GM23338 (cell line): ENCODE measurements around the gene FAU. TPM values are rescaled to one million over a fixed set of nuclear protein-coding genes. Genes with fewer than 3 reads are reported as not detected.

Source experiments
- ATAC-seq: fragments of 200-7000 bp; cut with Tn5 transposase; 3 replicates; pipeline ENCODE4 v1.9.1; 2020
- DNase-seq: peaks from one replicate; pipeline ENCODE4 v3.0.0-alpha.2; 2015; ENCODE audit warnings: low spot score
- H2AFZ ChIP-seq: fragments of 200-600 bp; sonication (generic); 2 replicates; pipeline ENCODE4 v1.8.0; 2016; ENCODE audit warnings: antibody characterized with exemption, mild to moderate bottlenecking, moderate library complexity
- H3F3A ChIP-seq: fragments of 200-600 bp; sonication (generic); replicated peaks from 2 replicates; pipeline ENCODE4 v1.8.0; 2017; ENCODE audit warnings: antibody characterized with exemption, mixed run types, low read depth
- H3K27ac ChIP-seq: fragments of 200-600 bp; sonication (generic); 2 replicates; pipeline ENCODE4 v1.6.1; 2016; ENCODE audit warnings: low read depth
- H3K27me3 ChIP-seq: fragments of 200-600 bp; sonication (generic); 2 replicates; pipeline ENCODE4 v1.8.0; 2016; ENCODE audit warnings: mild to moderate bottlenecking, mixed run types, moderate library complexity; ENCODE audit not compliant: insufficient read depth
- H3K36me3 ChIP-seq: fragments of 200-600 bp; sonication (generic); 2 replicates; pipeline ENCODE4 v1.8.0; 2016; ENCODE audit warnings: mild to moderate bottlenecking; ENCODE audit not compliant: insufficient read depth
- H3K4me1 ChIP-seq: fragments of 200-600 bp; sonication (generic); 2 replicates; pipeline ENCODE4 v1.8.0; 2016; ENCODE audit warnings: mild to moderate bottlenecking, moderate library complexity; ENCODE audit not compliant: insufficient read depth
- H3K4me2 ChIP-seq: fragments of 200-600 bp; sonication (generic); 2 replicates; pipeline ENCODE4 v1.7.1; 2017; ENCODE audit warnings: mixed run types
- H3K4me3 ChIP-seq: fragments of 200-600 bp; sonication (generic); 2 replicates; pipeline ENCODE4 v1.6.1; 2016; ENCODE audit warnings: mixed run types
- H3K79me2 ChIP-seq: fragments of 200-600 bp; sonication (generic); replicated peaks from 2 replicates; pipeline ENCODE4 v1.8.0; 2017; ENCODE audit warnings: mild to moderate bottlenecking; ENCODE audit not compliant: insufficient read depth
- H3K9me2 ChIP-seq: fragments of 200-600 bp; sonication (generic); 2 replicates; pipeline ENCODE4 v1.8.0; 2017; ENCODE audit not compliant: insufficient read depth
- H4K20me1 ChIP-seq: fragments of 200-600 bp; sonication (generic); replicated peaks from 2 replicates; pipeline ENCODE4 v1.8.0; 2017; ENCODE audit warnings: mild to moderate bottlenecking; ENCODE audit not compliant: insufficient read depth
- H3K27ac Mint-ChIP-seq: 2 replicates; pipeline ENCODE4 v1.8.0; 2020; ENCODE audit warnings: inconsistent platforms, mild to moderate bottlenecking, moderate library complexity, mixed read lengths
- H3K27me3 Mint-ChIP-seq: 3 replicates; pipeline ENCODE4 v1.8.0; 2022; ENCODE audit warnings: low read depth, mild to moderate bottlenecking, moderate library complexity, mixed read lengths, inconsistent platforms; ENCODE audit not compliant: insufficient read depth, poor library complexity
- H3K36me3 Mint-ChIP-seq: 3 replicates; pipeline ENCODE4 v1.8.0; 2021; ENCODE audit warnings: low read depth, mild to moderate bottlenecking, inconsistent platforms, moderate library complexity, mixed read lengths
- H3K4me1 Mint-ChIP-seq: 3 replicates; pipeline ENCODE4 v1.8.0; 2020; ENCODE audit warnings: mild to moderate bottlenecking, inconsistent platforms, mixed read lengths
- H3K4me3 Mint-ChIP-seq: 3 replicates; pipeline ENCODE4 v1.8.0; 2021; ENCODE audit warnings: moderate library complexity, mild to moderate bottlenecking, inconsistent platforms, mixed read lengths
- H3K9me3 Mint-ChIP-seq: 3 replicates; pipeline ENCODE4 v1.8.0; 2020; ENCODE audit warnings: moderate library complexity, mild to moderate bottlenecking, inconsistent platforms, mixed read lengths
- CREB1 ChIP-seq: fragments of 250-450 bp; sonication (Bioruptor Pico); IDR thresholded peaks from 2 replicates; pipeline ENCODE4 v1.5.0; 2020; ENCODE audit warnings: low read depth, mild to moderate bottlenecking, moderate library complexity
- EZH2 ChIP-seq: fragments of 200-600 bp; sonication (generic); IDR thresholded peaks from one replicate; pipeline ENCODE4 v1.8.0; 2017; ENCODE audit warnings: antibody characterized with exemption, mild to moderate bottlenecking, low read depth; ENCODE audit not compliant: unreplicated experiment
- EZH2phosphoT487 ChIP-seq: fragments of 200-600 bp; sonication (generic); IDR thresholded peaks from one replicate; pipeline ENCODE4 v1.8.1; 2018; ENCODE audit warnings: antibody characterized with exemption; ENCODE audit not compliant: unreplicated experiment
- JUNB ChIP-seq: IDR thresholded peaks from one replicate; pipeline ENCODE4 v1.6.1; 2016; ENCODE audit warnings: antibody characterized with exemption; ENCODE audit not compliant: unreplicated experiment
- NANOG ChIP-seq: IDR thresholded peaks from 2 replicates; pipeline ENCODE4 v1.6.1; 2016; ENCODE audit warnings: antibody characterized with exemption, borderline replicate concordance
- POLR2AphosphoS5 ChIP-seq: IDR thresholded peaks from 2 replicates; pipeline ENCODE4 v1.6.1; 2016; ENCODE audit warnings: antibody characterized with exemption, low read depth
- STAT1 ChIP-seq: IDR thresholded peaks from one replicate; pipeline ENCODE4 v1.6.1; 2016; ENCODE audit warnings: antibody characterized with exemption; ENCODE audit not compliant: unreplicated experiment
- ZNF114 ChIP-seq: fragments of 250-450 bp; sonication (Bioruptor Pico); IDR thresholded peaks from 2 replicates; pipeline ENCODE4 v1.5.0; 2020; ENCODE audit warnings: mild to moderate bottlenecking, moderate library complexity
- ZNF331 ChIP-seq: fragments of 250-450 bp; sonication (Bioruptor Pico); IDR thresholded peaks from 2 replicates; pipeline ENCODE4 v1.5.0; 2020; ENCODE audit warnings: low read depth, mild to moderate bottlenecking, moderate library complexity
- polyA plus RNA-seq: library from polyadenylated mRNA; unstranded; fragments of >200 nt; fragmentation: Nextera tagmentation; extraction: Ambion mirVana; gene quantifications from 2 replicates; pipeline ENCODE4 v1.2.1, GENCODE V29; 2016
- total RNA-seq: library from RNA; depleted of rRNA; stranded (reverse); fragments of >200 nt; shearing (Covaris generic); gene quantifications from 2 replicates; pipeline ENCODE4 v1.2.3, GENCODE V29; 2014
- TF ChIP-seq, protein P1 (sequence below), 2 experiments: fragments of 200-600 bp in 1 of 2; sonication (generic) in 1 of 2; conservative IDR thresholded peaks; 2 replicates each; pipeline versions ENCODE4 v1.5.1 to v1.6.1; 2016 to 2017; ENCODE audit warnings: antibody characterized with exemption in 2 of 2, low read depth in 2 of 2, mild to moderate bottlenecking in 2 of 2, moderate library complexity in 1 of 2
- TF ChIP-seq, protein P2 (sequence below): IDR thresholded peaks from one replicate; pipeline ENCODE4 v1.6.1; 2018; ENCODE audit warnings: antibody characterized with exemption; ENCODE audit not compliant: unreplicated experiment
- TF ChIP-seq, protein P3 (sequence below): IDR thresholded peaks from 2 replicates; pipeline ENCODE4 v1.6.1; 2016; ENCODE audit warnings: antibody characterized with exemption
- TF ChIP-seq, protein P4 (sequence below): fragments of 250-450 bp; sonication (Bioruptor Pico); IDR thresholded peaks from 2 replicates; pipeline ENCODE4 v1.5.0; 2020; ENCODE audit warnings: mild to moderate bottlenecking, moderate library complexity

The FAU gene
- total and polyA plus RNA-seq, 2 experiments from 2014 or later = 262 to 1,177 TPM

DNA sequence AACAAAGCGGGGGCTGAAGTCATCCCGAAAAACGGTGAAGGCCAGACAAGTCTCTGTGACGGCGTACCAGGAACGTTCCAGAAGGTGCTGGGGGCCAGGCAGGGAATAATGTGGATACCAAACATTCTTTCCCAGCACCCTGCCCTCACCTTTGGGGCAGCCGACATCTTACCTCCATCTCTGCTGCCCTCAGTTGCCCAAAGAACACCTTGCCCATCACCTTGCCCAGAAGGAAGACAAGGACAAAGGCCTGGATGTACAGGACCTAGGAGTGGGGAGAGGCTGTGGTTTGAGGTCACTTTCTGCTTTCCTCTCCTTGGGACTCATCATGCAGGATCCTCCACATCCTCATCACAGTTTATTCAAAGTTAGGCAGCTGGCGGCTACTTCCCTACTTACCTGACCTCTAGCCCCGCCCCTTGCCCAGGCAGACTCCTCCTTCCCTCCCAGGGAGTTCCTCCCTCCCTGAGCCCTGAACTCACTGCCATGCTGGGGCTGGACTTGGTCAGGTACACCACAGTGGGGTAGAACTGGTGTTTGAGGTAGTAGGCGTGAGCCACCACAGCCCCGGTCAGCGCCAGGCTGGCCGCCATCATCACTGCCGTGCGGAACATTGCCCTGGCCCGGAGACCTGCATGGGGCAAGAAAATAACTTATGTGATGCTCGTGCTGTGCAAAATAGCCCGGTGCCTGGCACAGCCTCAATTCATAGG, 11.2 kb upstream of the FAU start:
- H3K27ac Mint-ChIP-seq = peak overlapping the region; percentile 94
- TF ChIP-seq, protein P1, sequence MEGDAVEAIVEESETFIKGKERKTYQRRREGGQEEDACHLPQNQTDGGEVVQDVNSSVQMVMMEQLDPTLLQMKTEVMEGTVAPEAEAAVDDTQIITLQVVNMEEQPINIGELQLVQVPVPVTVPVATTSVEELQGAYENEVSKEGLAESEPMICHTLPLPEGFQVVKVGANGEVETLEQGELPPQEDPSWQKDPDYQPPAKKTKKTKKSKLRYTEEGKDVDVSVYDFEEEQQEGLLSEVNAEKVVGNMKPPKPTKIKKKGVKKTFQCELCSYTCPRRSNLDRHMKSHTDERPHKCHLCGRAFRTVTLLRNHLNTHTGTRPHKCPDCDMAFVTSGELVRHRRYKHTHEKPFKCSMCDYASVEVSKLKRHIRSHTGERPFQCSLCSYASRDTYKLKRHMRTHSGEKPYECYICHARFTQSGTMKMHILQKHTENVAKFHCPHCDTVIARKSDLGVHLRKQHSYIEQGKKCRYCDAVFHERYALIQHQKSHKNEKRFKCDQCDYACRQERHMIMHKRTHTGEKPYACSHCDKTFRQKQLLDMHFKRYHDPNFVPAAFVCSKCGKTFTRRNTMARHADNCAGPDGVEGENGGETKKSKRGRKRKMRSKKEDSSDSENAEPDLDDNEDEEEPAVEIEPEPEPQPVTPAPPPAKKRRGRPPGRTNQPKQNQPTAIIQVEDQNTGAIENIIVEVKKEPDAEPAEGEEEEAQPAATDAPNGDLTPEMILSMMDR (conservative IDR thresholded peaks at IDR 0.05; ENCODE audit: low read depth in 2 of 2) = no peak
- TF ChIP-seq, protein P2, sequence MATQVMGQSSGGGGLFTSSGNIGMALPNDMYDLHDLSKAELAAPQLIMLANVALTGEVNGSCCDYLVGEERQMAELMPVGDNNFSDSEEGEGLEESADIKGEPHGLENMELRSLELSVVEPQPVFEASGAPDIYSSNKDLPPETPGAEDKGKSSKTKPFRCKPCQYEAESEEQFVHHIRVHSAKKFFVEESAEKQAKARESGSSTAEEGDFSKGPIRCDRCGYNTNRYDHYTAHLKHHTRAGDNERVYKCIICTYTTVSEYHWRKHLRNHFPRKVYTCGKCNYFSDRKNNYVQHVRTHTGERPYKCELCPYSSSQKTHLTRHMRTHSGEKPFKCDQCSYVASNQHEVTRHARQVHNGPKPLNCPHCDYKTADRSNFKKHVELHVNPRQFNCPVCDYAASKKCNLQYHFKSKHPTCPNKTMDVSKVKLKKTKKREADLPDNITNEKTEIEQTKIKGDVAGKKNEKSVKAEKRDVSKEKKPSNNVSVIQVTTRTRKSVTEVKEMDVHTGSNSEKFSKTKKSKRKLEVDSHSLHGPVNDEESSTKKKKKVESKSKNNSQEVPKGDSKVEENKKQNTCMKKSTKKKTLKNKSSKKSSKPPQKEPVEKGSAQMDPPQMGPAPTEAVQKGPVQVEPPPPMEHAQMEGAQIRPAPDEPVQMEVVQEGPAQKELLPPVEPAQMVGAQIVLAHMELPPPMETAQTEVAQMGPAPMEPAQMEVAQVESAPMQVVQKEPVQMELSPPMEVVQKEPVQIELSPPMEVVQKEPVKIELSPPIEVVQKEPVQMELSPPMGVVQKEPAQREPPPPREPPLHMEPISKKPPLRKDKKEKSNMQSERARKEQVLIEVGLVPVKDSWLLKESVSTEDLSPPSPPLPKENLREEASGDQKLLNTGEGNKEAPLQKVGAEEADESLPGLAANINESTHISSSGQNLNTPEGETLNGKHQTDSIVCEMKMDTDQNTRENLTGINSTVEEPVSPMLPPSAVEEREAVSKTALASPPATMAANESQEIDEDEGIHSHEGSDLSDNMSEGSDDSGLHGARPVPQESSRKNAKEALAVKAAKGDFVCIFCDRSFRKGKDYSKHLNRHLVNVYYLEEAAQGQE = no peak
- TF ChIP-seq JUNB (no peak), EZH2 (no peak), STAT1 (no peak), ZNF331 (CRISPR knock-in tag) (no peak), NANOG (no peak), EZH2phosphoT487 (no peak), CREB1 (no peak), ZNF114 (CRISPR knock-in tag) (no peak), POLR2AphosphoS5 (no peak)
- TF ChIP-seq, protein P3, sequence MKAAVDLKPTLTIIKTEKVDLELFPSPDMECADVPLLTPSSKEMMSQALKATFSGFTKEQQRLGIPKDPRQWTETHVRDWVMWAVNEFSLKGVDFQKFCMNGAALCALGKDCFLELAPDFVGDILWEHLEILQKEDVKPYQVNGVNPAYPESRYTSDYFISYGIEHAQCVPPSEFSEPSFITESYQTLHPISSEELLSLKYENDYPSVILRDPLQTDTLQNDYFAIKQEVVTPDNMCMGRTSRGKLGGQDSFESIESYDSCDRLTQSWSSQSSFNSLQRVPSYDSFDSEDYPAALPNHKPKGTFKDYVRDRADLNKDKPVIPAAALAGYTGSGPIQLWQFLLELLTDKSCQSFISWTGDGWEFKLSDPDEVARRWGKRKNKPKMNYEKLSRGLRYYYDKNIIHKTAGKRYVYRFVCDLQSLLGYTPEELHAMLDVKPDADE = no peak
- TF ChIP-seq, protein P4, sequence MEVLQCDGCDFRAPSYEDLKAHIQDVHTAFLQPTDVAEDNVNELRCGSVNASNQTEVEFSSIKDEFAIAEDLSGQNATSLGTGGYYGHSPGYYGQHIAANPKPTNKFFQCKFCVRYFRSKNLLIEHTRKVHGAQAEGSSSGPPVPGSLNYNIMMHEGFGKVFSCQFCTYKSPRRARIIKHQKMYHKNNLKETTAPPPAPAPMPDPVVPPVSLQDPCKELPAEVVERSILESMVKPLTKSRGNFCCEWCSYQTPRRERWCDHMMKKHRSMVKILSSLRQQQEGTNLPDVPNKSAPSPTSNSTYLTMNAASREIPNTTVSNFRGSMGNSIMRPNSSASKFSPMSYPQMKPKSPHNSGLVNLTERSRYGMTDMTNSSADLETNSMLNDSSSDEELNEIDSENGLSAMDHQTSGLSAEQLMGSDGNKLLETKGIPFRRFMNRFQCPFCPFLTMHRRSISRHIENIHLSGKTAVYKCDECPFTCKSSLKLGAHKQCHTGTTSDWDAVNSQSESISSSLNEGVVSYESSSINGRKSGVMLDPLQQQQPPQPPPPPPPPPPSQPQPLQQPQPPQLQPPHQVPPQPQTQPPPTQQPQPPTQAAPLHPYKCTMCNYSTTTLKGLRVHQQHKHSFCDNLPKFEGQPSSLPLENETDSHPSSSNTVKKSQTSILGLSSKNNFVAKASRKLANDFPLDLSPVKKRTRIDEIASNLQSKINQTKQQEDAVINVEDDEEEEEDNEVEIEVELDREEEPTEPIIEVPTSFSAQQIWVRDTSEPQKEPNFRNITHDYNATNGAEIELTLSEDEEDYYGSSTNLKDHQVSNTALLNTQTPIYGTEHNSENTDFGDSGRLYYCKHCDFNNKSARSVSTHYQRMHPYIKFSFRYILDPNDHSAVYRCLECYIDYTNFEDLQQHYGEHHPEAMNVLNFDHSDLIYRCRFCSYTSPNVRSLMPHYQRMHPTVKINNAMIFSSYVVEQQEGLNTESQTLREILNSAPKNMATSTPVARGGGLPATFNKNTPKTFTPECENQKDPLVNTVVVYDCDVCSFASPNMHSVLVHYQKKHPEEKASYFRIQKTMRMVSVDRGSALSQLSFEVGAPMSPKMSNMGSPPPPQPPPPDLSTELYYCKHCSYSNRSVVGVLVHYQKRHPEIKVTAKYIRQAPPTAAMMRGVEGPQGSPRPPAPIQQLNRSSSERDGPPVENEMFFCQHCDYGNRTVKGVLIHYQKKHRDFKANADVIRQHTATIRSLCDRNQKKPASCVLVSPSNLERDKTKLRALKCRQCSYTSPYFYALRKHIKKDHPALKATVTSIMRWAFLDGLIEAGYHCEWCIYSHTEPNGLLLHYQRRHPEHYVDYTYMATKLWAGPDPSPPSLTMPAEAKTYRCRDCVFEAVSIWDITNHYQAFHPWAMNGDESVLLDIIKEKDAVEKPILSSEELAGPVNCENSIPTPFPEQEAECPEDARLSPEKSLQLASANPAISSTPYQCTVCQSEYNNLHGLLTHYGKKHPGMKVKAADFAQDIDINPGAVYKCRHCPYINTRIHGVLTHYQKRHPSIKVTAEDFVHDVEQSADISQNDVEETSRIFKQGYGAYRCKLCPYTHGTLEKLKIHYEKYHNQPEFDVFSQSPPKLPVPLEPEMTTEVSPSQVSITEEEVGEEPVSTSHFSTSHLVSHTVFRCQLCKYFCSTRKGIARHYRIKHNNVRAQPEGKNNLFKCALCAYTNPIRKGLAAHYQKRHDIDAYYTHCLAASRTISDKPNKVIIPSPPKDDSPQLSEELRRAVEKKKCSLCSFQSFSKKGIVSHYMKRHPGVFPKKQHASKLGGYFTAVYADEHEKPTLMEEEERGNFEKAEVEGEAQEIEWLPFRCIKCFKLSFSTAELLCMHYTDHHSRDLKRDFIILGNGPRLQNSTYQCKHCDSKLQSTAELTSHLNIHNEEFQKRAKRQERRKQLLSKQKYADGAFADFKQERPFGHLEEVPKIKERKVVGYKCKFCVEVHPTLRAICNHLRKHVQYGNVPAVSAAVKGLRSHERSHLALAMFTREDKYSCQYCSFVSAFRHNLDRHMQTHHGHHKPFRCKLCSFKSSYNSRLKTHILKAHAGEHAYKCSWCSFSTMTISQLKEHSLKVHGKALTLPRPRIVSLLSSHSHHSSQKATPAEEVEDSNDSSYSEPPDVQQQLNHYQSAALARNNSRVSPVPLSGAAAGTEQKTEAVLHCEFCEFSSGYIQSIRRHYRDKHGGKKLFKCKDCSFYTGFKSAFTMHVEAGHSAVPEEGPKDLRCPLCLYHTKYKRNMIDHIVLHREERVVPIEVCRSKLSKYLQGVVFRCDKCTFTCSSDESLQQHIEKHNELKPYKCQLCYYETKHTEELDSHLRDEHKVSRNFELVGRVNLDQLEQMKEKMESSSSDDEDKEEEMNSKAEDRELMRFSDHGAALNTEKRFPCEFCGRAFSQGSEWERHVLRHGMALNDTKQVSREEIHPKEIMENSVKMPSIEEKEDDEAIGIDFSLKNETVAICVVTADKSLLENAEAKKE (CRISPR knock-in tag) = no peak
- Histone ChIP-seq H3K36me3 (no peaks in the 10 kb centered on the region), H4K20me1 (no peaks in the 10 kb centered on the region), H2AFZ (no peak overlapping the region), H3K27ac (no peak overlapping the region), H3K9me2 (no peaks in the 10 kb centered on the region), H3K4me1 (peaks cover 20% of the 10 kb centered on the region; the same call in 1 of the 2 replicates), H3K4me2 (peak overlapping the region; percentile 99), H3K27me3 (no peaks in the 10 kb centered on the region), H3F3A (peaks cover 12% of the 10 kb centered on the region; the same call in 1 of the 2 replicates), H3K4me3 (peak overlapping the region; percentile 67), H3K79me2 (peaks cover 19% of the 10 kb centered on the region)
- H3K27me3 Mint-ChIP-seq = peaks cover 19% of the 10 kb centered on the region
- no peaks in the 10 kb centered on the region for H3K9me3 Mint-ChIP-seq
- peaks cover 19% of the 10 kb centered on the region for H3K4me1 Mint-ChIP-seq
- peaks cover 21% of the 10 kb centered on the region for H3K36me3 Mint-ChIP-seq
- ATAC-seq = peak; percentile 27
- DNase-seq = peak; percentile 82
- peak overlapping the region; percentile 97 for H3K4me3 Mint-ChIP-seq
